Measurements from ENCODE around the gene FTCD.
A peak's percentile ranks its signal among the peaks of the same experiment; 100 is the strongest.

The FTCD gene

DNA sequence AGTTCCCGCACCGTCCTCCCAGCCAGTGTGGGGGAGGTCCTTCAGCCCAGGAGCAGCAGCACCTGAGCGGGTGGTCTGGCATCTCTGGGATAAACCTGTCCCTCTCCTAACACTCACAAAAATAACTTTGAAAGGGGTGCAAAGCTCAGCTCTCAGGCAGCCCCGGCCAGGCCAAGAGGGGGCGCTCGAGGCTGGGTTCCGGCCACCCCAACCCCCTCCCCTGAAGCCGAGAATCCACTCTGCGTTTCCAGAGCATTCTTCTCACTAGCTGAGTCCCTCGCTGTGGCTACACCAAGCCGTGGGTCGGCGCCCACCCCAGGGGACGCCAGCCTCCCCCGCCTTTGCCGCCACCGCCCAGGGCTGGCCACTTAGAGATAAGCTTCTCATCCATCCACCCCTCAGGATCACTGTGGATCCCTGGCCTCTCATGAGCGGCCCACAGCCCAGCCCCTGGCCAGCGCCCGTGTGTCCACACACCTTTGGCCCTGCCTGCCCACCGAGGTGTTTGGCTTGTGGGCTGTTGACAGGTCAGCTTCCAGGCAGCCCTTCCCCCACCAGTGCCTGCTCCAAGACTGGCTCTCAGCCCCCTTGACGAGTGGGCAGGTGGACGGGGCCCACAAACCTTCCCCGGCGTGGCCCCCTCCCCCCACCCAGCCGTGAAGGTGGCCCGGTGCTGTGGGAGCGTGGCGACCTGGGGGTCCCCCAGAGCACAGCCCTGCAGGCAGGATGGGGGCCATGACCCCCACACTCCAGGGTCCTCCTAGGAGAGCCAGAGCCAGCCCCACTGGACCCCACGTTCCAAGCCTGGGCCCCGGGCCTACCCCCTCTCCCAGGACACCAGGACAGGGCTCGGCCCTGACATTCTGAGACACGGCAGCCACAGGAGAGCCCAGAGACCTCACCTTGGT lies 1.9 kb downstream of the FTCD start:
- no peak overlapping the region for H3K4me3 ChIP-seq (ENCODE audit: low read depth, low read length)
- POLR2A ChIA-PET, result no interaction called here
- CTCF ChIA-PET, result interaction anchor here (0.8 to 3.0 kb wide), 14 partner anchors 11 to 184 kb away, joined by 3 to 35 read pairs (median 4); no protein-coding TSS in a partner anchor
- TF ChIP-seq, protein P1, sequence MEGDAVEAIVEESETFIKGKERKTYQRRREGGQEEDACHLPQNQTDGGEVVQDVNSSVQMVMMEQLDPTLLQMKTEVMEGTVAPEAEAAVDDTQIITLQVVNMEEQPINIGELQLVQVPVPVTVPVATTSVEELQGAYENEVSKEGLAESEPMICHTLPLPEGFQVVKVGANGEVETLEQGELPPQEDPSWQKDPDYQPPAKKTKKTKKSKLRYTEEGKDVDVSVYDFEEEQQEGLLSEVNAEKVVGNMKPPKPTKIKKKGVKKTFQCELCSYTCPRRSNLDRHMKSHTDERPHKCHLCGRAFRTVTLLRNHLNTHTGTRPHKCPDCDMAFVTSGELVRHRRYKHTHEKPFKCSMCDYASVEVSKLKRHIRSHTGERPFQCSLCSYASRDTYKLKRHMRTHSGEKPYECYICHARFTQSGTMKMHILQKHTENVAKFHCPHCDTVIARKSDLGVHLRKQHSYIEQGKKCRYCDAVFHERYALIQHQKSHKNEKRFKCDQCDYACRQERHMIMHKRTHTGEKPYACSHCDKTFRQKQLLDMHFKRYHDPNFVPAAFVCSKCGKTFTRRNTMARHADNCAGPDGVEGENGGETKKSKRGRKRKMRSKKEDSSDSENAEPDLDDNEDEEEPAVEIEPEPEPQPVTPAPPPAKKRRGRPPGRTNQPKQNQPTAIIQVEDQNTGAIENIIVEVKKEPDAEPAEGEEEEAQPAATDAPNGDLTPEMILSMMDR (IDR thresholded peaks at IDR 0.05; ENCODE audit: insufficient read depth, low read length, missing control alignments), result peak; percentile 84
- no peak for DNase-seq (ENCODE audit: low read depth, low spot score)

DNA sequence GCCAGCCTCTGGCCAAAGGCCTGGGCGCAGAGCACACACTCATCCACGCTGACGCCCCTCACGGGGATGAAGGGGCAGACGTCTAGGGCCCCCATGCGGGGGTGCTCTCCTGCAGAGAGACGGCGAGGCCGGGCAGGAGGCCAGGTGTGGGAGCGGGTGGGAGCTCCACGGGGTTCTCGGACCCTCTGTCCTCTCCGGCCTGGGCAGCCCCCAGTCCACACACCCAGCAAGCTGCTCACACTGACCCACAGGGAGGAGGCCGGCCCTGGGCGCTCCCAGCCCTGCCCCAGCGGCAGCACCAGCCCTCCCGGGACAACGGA lies 2.5 kb downstream of the FTCD start:
- ChIA-PET CTCF (interaction anchor here (0.8 to 3.0 kb wide), 11 partner anchors 10 to 183 kb away, joined by 3 to 35 read pairs (median 4); no protein-coding TSS in a partner anchor), POLR2A (no interaction called here)
- no peak for DNase-seq (ENCODE audit: low read depth, low spot score)
- TF ChIP-seq, protein P1 (IDR thresholded peaks at IDR 0.05; ENCODE audit: insufficient read depth, low read length, missing control alignments), result no peak
- H3K4me3 ChIP-seq (ENCODE audit: low read depth, low read length), result no peak overlapping the region

DNA sequence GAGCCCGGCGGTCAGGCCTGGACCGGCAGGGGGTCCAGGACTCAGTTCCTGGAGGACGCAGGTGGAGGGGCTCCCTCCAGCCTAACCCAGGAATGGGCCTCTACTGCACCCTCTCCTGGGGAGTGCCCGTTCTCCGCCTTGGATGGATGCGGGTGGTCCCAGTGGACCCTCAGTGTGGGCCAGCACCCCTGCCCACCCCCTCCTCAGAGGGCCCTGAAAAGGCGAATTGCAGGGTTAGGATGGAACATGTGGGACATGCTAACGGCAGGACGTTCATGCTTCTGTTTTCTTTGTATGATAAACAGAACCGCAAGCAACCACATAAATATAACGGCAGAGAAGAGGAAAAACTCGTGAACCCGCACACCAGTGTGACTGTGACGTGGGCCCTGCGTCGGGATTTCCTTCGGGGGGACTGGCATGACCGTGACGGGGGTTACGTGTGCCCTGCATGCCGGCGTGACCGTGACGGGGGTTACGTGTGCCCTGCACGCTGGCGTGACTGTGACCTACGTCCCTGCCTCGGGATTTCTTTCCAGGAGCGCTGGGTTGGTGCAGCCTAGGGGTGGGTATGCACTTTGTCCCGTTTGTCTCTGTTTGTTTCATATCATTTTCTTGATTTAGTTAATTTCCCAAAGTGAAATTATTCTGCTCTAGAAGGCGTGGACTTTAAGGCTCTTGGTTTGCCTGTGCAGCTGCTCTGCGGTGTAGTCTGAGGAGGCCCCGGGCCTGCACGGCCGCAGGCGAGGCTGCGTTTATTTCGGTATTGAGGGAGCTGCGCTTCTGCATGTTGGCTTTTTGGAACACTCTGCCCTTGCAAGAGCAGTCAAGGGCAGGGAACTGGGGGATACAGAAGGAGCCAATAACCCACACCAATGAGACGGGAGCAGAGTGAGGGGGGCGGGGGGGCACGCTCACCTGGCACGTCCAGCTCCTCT lies 3.1 kb downstream of the FTCD start:
- DNase-seq (ENCODE audit: low read depth, low spot score), result no peak
- POLR2A ChIA-PET, result no interaction called here
- CTCF ChIA-PET, result interaction anchor here (0.8 to 3.0 kb wide), 11 partner anchors 9 to 182 kb away, joined by 3 to 35 read pairs (median 4); no protein-coding TSS in a partner anchor
- TF ChIP-seq, protein P1 (IDR thresholded peaks at IDR 0.05; ENCODE audit: insufficient read depth, low read length, missing control alignments), result no peak
- H3K4me3 ChIP-seq (ENCODE audit: low read depth, low read length), result no peak overlapping the region

DNA sequence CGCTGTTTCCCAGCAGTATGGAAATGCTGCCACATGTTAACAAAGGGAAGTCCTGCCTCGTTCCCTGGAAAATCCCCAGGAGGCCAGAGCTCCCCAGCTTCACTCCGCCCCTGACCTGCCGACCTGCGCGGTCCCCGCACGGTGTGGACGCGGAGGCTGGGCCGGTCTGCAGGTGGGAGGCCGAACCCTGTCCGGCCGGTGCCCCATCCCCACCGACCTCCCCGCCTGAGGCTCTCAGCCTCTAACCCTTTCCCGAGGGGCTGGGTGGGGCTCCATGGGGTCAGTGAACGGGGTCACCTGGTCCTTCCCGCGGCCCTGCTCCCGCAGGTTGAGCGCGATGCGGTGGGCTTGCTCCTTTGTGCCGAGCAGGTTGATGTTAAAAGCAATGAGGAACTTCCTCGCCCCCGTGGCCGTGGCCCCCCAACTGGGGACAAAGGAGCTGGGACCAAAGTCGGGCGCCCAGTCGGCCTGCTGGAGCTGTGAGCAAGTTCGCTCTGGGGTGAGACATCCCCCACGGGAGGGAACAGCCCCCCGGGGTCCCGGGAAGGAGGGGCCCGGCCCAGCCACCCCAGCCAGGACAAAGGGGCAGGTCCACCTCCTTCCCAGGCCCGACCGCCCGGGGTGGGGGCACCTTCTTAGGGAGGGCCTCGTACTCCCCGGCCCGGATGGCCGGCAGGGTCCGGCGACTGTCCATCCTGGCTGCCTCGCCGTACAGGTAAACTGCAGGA lies 4.0 kb downstream of the FTCD start:
- no peak overlapping the region for H3K4me3 ChIP-seq (ENCODE audit: low read depth, low read length)
- ChIA-PET CTCF (no interaction called here), POLR2A (no interaction called here)
- TF ChIP-seq, protein P1 (IDR thresholded peaks at IDR 0.05; ENCODE audit: insufficient read depth, low read length, missing control alignments), result no peak
- no peak for DNase-seq (ENCODE audit: low read depth, low spot score)

DNA sequence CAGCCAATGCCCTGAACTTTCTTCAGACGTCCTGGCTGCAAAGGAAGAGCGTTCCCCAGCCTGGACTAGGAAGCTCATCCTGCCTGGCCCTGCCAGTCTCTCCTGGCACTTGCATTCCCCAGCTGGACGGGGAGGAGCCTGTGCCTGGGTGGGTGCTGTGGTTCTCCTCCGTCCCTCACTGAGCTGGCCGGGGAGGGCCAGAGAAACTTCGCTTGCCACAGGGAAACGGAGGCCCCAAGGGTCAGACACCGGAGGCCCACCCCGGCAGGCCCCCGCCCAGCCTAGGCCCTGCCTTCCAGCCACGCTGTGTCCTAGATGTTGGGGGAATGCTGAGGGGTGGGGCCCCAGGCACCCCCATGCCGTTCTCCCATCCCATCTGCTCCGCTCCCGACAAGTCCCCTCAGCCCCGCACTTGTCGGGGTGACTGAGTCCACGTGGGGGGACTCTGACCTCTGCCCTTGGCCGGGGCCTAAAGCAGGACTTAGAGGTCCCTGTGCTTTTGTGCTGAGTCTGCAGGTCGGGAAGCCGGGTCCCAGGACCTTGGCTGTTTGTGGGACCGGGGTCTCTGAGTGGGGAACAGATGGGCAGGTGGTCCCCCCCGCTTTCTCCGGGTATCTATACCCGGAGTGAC lies 4.8 kb downstream of the FTCD start:
- no peak for DNase-seq (ENCODE audit: low read depth, low spot score)
- CTCF ChIA-PET, result interaction anchor here (0.6 to 1.2 kb wide), 2 partner anchors 78 to 80 kb away, joined by 3 to 4 read pairs; partner anchors contain the start of gene LSS
- TF ChIP-seq, protein P1 (IDR thresholded peaks at IDR 0.05; ENCODE audit: insufficient read depth, low read length, missing control alignments), result no peak
- POLR2A ChIA-PET, result no interaction called here
- H3K4me3 ChIP-seq (ENCODE audit: low read depth, low read length), result no peak overlapping the region
